GM19467 (cell line): ENCODE results near the gene DNAJB2.
"Not testable (repeated sequence)": the region's sequence is repeated elsewhere in the genome, so short reads cannot be mapped to it uniquely, and the experiment has no call there.

Source experiments
- ATAC-seq: cut with Tn5 transposase; IDR thresholded peaks from one replicate; pipeline ENCODE4 v1.9.1; 2021; ENCODE audit warnings: mild to moderate bottlenecking, moderate library complexity; ENCODE audit not compliant: unreplicated experiment

DNAJB2 gene

DNA sequence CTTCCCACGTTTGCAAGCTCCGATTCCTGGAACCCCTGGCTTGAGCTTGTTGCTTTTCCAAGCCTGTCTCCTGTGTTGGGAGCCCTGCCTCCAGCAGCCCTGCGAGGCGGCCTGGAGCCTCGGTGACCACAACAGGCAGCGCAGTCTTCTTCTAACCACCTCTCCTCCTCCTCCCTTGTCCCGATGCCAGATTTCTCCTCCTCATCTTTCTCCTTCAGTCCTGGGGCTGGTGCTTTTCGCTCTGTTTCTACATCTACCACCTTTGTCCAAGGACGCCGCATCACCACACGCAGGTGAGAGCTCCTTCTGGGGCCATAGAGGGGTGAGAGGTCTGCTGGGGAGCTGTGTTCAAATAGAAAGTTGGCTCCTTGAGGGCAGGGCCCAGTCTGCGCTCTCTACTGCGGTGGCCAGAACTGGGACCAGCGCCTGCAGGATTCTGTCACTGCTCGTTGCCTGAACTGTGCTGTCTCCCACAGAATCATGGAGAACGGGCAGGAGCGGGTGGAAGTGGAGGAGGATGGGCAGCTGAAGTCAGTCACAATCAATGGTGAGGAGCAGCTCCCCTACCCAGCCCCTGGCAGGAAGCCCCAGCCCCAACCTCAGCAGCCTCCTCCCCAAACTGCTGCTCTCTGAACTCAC lies 3.9 kb downstream of the DNAJB2 start:
- no peak for ATAC-seq

DNA sequence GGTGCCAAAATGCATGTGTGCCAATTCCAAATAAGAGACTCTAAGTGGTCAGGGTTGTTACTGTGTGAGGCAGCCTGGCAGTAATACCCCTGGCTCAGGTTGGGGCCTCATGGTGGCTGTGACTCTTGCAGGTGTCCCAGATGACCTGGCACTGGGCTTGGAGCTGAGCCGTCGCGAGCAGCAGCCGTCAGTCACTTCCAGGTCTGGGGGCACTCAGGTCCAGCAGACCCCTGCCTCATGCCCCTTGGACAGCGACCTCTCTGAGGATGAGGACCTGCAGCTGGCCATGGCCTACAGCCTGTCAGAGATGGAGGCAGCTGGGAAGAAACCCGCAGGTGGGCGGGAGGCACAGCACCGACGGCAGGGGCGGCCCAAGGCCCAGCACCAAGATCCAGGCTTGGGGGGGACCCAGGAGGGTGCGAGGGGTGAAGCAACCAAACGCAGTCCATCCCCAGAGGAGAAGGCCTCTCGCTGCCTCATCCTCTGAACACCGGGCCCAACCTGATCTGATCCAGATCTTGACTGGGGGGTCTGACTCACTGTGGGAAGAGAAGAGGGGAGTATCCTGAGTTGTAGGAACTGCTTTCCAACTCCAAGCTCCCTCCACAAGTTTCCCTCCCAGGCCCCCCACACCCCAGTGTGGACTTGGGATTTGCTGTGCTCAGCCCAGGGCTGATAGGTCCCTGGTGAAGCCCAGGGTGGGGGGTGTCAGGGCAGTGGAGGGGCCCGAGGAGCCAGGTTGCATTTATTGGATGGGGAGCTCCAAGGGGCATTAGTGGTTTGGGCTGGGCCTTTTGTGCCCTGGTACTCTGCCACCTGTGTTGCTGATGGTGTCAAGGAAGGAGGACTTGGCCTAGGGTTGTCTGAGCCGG lies 5.6 kb downstream of the DNAJB2 start:
- no peak for ATAC-seq

DNA sequence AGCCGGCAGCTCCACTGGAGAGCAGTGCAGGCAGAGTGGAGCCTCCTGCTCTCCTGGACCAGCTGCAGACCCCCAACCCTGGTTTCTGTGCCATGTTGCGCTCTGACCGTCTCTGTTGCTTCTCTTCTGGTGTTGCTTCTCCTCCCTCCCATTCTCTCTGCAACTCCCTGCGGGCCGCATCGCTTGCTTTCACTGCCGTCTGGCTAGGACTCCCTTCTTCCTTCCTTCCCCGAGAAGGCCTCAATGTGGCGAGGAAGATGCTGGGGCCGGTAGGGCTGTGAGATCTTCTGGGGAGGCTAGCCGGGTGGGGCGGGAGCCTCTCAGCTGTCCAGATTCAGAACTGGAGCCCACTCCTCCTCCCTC lies 6.2 kb downstream of the DNAJB2 start:
- ATAC-seq = no peak

DNA sequence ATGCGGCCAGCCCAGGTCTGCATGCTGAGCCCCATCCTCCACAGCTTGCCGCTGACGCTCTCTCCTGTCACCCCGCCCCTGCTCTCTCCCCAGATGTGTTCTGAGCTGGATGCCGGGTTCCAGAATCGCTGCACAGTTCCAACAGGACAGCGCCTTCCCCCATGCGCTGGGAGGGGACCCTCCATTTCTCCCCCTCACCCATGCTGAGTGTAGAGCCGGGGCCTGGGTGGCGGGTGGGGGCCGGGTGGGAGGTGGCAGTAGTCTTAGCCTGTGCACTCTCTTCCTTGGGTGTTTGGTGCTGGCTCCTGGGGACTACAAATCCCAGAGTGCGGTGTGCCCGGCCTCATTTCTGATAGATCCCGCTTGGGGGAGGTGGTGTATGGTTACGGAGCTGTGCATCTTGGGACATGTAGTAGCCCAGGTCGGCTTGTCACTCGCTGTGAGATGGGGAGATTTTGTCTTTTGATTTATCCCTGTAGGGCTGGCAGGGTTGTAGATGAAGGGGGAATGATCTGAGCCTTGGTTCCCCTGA lies 6.8 kb downstream of the DNAJB2 start:
- no peak for ATAC-seq

DNA sequence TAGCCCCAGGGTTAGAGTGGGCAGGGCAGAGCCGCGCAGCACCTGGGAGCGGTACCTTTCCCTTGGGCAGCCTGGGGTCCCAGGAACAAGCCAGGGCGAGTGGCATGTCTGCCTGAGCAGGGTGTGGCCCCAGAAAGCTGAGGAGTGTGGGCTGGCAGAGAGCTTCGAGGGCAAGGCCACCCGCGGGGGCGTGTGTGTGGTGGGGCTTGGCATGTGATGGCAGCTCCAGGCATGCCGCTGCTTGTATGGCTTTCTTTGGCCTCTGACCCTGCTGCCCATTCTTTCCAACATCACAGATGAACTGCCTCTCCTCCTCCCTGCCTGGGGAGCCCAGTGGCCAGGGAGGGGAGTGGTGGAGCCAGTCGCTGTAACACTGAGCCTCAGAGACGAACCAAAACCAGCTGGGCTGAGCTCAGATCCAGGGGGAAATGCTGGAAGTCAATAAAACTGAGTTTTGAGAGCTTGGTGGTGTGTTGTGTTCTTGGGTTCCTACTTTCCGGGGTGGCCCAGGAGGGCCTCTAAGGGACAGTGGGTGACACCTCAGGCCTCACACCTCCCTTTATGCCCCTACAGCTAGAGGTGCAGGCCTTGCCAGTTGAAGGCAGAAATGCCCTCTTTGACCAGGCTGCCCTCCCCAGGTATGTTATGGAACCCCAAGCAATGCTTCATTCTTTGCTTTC lies 7.4 kb downstream of the DNAJB2 start:
- no peak for ATAC-seq

DNA sequence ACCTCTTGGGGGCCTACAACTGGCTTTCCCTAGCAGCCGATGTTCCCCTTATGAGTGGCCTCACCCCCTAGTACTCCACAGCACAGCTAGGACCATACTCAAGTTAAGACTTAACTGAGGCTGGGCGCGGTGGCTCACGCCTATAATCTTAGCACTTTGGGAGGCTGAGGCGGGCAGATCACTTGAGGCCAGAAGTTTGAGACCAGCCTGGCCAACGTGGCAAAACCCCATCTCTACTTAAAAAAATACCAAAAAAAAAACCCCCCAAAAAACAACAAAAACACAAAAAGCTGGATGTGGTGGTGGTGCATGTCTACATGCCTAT lies 7.9 kb downstream of the DNAJB2 start:
- not testable (repeated sequence) for ATAC-seq

DNA sequence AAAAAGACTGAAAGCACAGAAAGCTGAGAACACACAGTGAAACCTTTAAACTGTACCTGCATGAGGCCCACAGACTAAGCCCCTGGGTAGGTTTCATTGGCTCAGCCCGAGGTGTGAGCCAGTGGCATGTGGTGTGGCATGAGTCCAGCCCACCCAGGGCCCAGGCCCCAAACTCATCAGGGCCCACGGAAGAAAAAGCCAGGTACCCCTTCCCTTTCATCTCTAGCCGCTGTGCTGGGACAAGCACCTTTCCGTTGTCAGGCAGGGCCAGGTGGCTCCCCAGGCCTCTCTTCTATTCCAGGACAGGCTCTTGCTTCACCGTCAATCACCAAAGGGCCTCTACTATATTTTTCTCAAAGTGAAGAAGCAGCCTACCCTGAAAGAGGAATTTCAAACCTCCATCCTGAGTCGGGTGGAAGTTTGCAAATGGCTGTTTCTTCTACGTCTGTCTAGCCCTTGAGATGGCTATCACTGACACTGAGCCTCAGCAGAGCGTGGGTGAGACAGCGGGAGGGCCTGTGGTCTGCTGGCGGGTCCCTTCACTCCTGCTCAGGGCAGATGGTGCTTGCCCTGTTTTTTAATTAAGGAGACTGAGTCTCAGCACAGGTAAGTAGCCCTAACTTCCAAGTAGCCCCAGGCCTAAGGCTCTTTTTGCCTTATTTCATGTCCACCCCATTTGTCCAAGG lies 8.6 kb downstream of the DNAJB2 start:
- no peak for ATAC-seq

DNA sequence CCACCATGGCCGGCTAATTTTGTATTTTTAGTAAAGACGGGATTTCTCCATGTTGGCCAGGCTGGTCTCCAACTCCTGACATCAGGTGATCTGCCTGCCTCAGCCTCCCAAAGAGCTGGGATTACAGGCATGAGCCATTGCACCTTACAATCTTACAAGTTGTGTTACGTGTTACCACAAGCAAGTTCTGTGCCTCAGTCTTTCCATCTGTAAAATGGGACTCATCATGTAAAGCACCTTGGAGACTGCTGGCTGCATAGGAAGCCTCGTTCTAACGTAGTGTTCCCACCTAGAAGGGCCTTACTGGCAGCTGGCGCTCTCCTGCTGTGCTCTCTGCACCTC lies 10.0 kb downstream of the DNAJB2 start:
- no peak for ATAC-seq

DNA sequence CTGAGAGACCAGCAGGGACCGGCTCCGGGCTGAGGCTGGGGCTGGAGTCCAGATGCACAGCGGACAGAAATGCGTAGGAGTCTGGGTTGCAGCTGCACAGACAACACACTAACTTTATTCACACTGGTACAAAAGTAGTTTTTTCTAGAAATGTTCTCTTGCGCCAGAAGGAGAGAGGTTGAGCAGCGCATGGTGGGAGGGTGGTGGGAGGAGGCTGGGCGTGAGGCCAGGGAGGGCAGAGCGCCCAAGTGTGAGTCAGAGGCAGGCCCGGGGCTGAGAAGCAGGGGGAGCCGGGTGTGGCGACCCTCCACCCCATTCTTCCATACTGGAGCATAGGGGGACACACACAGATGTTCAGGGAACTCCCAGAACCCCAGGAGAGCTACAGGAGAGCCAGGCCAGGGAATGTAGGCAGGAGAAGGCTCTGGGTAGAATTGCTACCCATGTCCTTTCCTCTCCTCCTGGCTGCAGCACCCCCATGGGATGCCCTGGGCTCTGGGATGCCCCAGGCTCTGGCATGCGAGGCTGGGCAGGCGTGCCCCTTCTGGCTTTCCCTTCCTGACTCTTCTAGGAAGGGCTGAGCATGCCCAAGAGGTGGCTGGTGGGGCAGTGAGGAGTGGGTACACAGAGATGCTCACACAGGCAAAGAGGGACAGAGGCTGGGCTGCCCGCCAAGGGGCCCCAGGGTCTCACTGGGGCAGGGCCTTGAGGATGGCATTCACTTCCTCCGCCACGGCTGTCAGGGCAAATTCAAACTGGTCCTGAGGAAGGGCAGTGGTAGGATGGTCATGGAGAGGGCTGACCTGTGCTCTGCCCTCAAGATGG lies 10.6 kb downstream of the DNAJB2 start:
- no peak for ATAC-seq

DNA sequence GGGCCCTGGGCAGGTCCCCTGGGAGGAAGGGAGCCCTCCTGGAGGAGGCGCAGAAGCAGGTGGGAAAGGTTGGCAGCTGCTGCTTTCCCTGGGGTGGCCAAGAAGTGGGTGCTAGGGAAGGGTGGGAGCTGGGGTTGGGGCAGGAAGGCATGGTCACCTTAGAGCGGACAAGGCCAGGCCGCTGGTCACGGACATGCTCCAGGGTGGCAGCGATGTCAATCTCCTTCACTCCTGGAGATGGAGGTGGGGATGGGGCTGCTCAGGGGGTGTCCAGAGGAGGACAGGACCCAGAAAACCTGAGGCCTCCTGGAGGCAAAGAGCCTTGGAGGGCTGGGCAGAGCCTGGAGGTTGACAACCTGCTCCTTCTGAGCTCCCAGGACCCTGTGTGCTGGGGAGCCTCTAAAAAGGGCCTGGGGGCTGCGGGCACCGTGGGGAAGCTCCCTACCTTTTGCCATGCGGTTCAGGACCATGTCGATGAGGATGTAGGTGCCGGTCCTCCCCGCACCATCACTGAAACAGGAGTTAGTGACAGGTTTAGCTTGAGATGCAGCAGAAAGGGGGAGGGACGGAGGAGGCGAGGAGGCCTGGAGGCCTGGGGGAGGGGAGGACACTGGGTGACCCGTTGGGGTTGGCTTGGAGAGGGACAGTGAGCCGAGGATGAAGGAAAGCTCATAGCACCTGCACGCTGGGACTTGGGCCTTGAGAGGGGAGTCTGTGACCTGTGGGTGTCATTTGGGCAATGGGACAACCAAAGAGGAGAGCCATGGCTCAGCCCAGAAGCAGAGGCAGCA lies 11.4 kb downstream of the DNAJB2 start:
- ATAC-seq = no peak

DNA sequence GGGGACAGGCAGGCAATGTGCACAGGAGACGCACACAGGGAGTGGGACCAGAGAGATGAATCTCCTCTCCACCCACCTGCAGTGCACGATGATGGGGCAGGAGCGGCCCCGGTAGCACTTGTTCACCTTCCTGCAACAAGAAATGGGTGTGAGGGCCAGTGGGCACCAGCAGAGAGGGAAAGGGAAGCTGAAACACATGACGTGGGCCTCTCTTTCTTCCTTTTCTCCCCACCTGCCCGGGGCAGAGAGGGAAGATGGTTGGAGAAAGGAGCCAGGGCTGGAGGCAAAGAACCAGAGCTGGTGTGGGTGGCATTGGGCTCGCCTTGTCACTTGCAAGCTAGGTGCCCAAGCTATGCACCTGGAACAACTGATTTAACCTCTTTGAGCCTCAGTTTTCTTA lies 12.2 kb downstream of the DNAJB2 start:
- no peak for ATAC-seq

DNA sequence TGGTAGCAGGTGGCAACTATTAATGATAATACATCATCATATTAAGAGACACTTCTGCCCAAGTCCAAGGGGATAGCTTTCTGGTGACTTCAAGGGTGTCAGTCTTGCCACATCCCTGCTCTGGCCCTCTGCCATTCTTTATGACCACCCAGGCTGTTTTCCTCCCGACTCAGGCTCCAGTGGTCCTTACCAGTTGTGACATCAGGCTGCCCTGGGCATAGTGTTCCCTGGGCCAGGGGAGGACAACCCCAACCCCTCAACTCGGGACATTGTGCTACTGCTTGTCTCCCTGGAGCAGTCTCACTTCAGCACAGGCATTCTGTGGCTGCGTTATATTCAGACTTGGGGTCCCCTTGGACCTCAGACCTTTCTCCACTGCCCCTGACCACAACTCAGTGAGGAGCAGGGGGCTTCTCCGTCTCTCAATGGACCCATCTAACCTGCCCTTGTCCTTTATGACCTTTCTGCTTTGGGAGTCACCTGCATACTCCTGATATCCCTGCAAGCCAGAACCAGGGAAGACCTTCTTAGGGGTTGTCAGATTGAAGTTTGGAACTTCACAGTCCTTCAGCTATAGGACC lies 12.8 kb downstream of the DNAJB2 start:
- ATAC-seq = no peak

DNA sequence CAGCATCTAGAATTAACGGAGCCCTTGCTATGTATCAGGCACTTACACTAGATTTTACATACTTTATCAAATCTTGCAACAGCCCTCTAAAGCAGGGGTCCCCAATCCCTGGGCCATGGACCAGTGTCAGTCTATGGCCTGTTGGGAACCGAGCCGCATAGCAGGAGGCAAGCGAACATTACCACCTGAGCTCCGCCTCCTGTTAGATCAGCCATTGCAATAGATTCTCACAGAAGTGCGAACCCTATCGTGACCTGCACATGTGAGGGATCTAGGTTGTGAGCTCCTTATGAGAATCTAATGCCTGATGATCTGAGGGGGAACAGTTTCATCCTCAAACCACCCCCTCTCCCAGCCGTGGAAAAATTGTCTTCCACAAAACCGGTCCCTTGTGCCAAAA lies 13.4 kb downstream of the DNAJB2 start:
- ATAC-seq = no peak

DNA sequence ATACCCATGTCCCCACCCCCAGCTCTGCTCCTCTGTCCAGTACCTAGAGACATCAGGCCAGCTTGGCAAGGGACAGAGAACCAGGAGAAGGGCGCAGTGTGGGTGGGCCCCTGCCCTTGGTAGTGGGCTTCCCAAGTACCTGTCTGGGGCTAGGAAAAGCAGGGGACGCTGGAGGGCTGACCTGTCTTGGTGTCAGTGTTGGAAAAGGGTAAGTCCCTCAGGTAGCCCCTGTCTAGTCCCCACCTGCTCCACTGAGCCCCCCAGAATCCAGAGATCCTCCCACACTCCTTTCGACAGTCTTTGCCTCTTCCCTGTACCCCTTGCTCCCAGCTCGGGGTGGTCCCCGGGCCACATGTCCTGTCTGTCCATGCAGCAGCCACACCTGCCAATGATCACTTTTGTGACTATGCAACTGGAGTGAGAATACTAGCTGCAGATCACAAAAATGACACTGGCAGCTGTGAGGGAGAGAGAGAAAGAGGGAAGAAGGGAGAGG lies 14.6 kb downstream of the DNAJB2 start:
- no peak for ATAC-seq

DNA sequence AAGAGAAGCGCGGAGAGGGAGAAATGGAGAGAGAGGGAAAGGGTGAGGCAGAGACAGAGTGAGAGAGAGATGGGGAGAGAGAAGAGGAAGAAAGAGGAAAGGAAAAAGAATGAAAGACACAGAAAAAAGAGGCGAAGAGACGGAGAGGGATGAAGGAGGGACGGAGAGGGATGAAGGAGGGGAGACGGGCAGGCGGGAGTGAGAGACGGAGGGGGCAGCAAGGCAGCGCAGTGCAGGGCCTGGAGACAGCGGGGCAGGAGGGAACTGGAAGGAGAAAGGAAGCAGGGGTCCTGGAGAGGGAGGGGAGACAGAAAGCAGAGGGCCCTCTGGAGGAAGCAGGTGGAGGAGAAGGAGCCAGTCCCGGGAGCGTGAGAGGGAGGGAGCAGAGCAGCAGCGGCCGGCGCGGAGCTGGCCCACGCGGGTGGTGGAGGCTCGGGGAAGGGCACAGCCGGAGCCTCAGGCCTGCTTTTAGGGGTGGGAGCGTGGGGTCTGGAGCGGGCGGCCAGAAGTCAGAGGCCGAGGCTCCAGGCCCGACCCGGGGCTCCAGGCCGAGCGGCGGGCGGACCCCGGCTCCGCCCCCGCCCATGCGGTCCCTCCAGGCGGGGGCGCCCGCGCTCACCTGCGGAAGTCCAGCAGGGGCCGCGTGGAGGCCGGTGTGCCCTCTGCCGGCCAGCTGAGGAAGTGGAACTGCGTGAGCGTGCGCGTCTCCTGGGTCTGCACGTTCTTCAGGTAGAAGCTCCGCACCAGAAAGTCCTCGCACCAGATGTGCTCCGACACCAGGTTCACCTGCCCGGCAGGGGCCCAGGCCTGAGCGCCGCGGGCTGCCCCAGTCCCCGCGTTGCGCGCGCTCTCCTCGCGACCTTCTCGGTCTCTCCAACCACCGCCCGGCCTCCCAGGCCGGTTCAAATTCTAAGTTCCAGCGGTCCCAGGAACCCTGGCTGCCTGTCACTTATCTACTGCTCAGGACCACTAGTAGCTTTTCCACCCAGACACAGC lies 15.5 kb downstream of the DNAJB2 start:
- ATAC-seq = peak; percentile 76

DNA sequence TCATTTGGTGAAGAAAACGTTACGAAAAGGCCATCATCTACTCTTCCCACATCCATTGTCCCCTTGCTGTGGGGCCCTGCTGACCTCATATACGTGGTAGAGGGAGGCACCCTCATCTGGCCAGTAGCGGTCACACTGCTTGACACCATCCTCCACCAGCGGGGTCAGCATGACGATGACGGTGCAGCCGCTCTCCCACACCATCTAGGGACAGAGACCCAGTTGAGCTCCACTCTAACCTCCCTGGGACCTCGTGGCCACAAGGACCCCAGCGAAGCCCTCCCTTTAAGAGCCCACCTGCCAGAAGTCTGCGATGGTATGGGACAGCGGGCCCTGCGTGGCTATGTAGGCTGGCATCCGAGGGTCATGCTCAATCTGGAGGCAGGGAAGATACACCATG lies 17.0 kb downstream of the DNAJB2 start:
- no peak for ATAC-seq

DNA sequence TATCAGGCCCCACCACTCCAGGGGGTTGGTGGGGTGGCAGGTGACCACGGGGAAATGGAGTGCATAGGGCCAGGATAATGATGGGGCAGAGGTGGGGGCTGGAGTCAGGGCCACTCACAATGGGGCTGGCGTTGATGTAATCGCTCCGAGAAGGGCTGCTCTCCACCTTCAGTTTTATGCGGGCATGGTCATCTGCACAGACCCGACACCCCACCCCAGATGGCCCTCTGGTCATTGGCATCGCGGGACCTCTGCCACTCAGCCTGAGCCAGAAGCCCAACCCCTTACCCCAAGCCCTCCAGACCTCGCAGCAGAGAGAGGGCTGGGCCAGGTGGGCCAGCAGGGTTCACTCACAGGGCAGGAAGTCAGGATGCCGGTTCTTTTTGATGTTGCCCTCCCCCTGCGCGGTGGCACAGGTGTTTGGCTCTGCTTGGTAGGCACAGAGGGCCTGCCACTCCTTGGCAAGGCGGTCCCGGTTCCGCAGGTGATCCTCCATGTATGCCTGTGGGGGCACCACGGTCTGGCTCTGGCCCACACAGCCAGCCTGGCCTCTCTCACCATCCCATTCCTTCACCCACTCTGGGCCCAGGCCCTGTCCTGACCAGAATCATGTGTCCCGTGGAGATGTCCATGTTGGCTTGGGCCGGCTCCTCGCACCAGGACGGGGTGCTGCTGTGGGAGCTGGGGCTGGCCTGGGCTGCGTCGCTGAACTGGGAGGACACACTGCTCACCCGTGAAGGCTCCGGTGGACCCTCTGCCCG lies 17.6 kb downstream of the DNAJB2 start:
- ATAC-seq = no peak
